Esophagus squamous epithelium (tissue), 5 donors: ENCODE results near the gene MADCAM1. TPM values are rescaled to one million over a fixed set of nuclear protein-coding genes. Genes with fewer than 3 reads are reported as not detected.

Source experiments
- DNase-seq: peaks from one replicate; lab custom pipeline; 2025; lab: John Stamatoyannopoulos, UW
- H3K27ac ChIP-seq, 4 donors: fragments of 200-600 bp; sonication (generic); one replicate each; pipeline ENCODE4 v1.5.1; 2016 to 2019; ENCODE audit warnings: mild to moderate bottlenecking in 1 of 4
- H3K27me3 ChIP-seq, 4 donors: fragments of 200-600 bp; sonication (generic); 1 replicate in 3 of 4; 2 replicates in 1 of 4; pipeline versions ENCODE4 v1.5.1 to v1.6.0; 2017 to 2021; ENCODE audit warnings: antibody characterized with exemption in 1 of 4
- H3K36me3 ChIP-seq, 3 donors: fragments of 200-600 bp; sonication (generic); one replicate each; pipeline ENCODE4 v1.5.1; 2016 to 2019
- H3K4me1 ChIP-seq, 3 donors: fragments of 200-600 bp; sonication (generic); one replicate each; pipeline ENCODE4 v1.5.1; 2017 to 2019
- H3K4me3 ChIP-seq, 4 donors: fragments of 200-600 bp; sonication (generic); 1 replicate in 3 of 4; 2 replicates in 1 of 4; pipeline ENCODE4 v1.5.1; 2016 to 2019; ENCODE audit warnings: mild to moderate bottlenecking in 2 of 4, moderate library complexity in 1 of 4
- H3K9me3 ChIP-seq, 3 donors: fragments of 200-600 bp; sonication (generic); one replicate each; pipeline ENCODE4 v1.5.1; 2016 to 2019
- POLR2A ChIP-seq, 4 donors: fragments of 450-650 bp; IDR thresholded peaks; one replicate each; pipeline ENCODE4 v1.6.1; 2017; ENCODE audit warnings: antibody characterized with exemption in 4 of 4, mild to moderate bottlenecking in 4 of 4, moderate library complexity in 3 of 4
- WGBS, 2 donors: methylation state at CpG; one replicate each; pipeline ENCODE4 v1.1.5; 2018; 5-methylcytosine and 5-hydroxymethylcytosine counted together
- intact Hi-C: fragments of 100-400 bp; cut with DNase I; formaldehyde crosslinking; loops from one replicate; pipeline ENCODE4 v1.15.0; 2022
- total RNA-seq, 4 donors: library from RNA; depleted of rRNA; stranded (reverse); fragments of >200 nt; gene quantifications; one replicate each; pipeline ENCODE4 v1.1.0, GENCODE V29; 2016
- TF ChIP-seq, protein P1 (sequence below), 6 experiments: fragments of 450-650 bp in 4 of 6; fragments of 200-600 bp in 2 of 6; sonication (generic) in 2 of 6; IDR thresholded peaks; one replicate each; pipeline ENCODE4 v1.5.1; 2016 to 2019; ENCODE audit warnings: antibody characterized with exemption in 6 of 6, mild to moderate bottlenecking in 4 of 6, moderate library complexity in 4 of 6
- donor health status: DM: yes; HTN: yes; CAD: no.

MADCAM1 gene
- total RNA-seq, 4 donors from 2014 or later, result 0.19 to 0.40 TPM; not detected in 2

DNA sequence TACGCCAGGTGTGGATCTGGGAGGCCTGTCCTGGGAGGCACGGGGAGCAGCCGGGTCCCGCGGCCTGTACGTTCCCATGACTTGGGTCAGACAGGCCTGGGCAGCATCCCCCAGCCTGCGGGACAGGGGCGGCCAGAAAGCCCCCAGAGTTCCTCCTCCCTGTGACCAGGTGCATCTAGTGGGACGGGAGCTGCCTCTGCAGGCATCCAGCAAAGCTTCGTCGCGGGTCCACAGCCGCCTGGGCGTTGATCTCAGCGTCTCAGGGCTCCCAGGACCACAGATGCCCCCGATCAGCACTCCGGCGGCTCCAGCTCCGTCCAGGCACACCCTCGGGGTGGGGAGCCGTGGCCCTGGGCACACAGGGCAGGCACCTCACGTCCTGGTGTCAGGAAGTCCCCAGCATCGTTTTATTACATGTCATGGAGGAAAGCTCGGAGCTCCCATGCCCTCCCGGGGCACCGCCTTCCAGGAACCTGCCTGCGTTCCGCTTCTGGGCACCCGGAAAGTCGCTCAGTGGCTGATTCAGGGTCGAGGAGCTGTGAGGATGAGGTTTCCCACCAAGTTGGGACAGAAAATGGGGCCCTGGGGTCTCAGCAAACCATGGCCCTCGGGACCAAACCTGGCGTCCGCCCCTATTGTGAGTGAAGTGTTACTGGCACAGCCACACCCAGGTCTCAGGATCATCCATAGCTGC is 46.0 kb downstream of the MADCAM1 start:
- H3K36me3 ChIP-seq, result peaks cover 6 to 51% (median 34%) of the 10 kb centered on the region in 3 donors
- no peak for DNase-seq
- no peak overlapping the region for H3K27ac ChIP-seq

DNA sequence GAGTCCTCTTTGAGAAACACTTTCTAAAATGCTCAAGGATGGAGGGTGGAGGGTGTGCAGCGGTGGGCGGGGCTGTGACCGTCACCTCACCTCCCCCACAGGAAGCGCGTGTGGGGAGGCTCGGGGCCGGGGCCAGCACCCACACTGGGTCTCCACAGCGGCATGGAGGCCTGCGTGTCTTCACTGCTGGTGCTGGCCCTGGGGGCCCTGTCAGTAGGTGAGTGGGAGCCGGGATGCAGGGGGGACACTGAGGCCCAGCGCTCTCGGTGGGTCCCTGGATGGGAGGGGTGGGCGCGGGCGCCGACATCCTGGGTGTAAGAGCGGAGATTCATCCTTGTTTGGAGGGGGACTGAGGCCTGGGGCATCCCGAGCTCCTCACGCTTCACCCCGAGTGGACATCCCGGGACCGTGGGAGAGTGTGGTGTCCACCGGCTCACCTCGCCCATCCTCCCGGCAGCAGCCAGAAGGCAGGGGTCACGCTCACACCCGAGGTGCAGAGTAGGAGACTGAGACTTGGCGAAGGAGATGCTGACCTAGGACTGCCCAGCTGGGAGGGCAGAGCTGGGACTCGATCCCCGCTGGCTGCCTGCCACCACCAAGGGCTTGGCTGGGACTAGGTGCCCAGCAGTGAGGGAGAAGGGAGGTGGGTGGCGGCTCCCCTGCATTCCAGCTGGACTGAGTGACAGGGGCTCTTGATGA is 47.8 kb downstream of the MADCAM1 start, which contains the start of gene GZMM:
GZMM (plus strand) TSS at position 144 of the 699 bp plus-strand sequence; CDS start at position 163, 19 bp downstream.
- Histone ChIP-seq H3K9me3 (no peaks in the 10 kb centered on the region), H3K36me3 (peaks cover 0 to 35% (median 25%) of the 10 kb centered on the region in 3 donors), H3K4me1 (peaks cover 0 to 4% (median 0%) of the 10 kb centered on the region in 3 donors), H3K27ac (no peak within 1 kb of the TSS), H3K27me3 (peaks cover 0 to 11% (median 0%) of the 10 kb centered on the region in 4 donors), H3K4me3 (peak within 1 kb of the TSS in 2 of 4 donors; percentile 21 to 26)
- intact Hi-C loops, result no loop called here
- 39 to 54% methylated on average over 7 to 16 of the region's 31 CpGs for WGBS, 2 donors
- no peak for TF ChIP-seq POLR2A (IDR thresholded peaks at IDR 0.05)
- TF ChIP-seq, protein P1, sequence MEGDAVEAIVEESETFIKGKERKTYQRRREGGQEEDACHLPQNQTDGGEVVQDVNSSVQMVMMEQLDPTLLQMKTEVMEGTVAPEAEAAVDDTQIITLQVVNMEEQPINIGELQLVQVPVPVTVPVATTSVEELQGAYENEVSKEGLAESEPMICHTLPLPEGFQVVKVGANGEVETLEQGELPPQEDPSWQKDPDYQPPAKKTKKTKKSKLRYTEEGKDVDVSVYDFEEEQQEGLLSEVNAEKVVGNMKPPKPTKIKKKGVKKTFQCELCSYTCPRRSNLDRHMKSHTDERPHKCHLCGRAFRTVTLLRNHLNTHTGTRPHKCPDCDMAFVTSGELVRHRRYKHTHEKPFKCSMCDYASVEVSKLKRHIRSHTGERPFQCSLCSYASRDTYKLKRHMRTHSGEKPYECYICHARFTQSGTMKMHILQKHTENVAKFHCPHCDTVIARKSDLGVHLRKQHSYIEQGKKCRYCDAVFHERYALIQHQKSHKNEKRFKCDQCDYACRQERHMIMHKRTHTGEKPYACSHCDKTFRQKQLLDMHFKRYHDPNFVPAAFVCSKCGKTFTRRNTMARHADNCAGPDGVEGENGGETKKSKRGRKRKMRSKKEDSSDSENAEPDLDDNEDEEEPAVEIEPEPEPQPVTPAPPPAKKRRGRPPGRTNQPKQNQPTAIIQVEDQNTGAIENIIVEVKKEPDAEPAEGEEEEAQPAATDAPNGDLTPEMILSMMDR (IDR thresholded peaks at IDR 0.05), result no peak
- no peak for DNase-seq

More for the DNA sequence above, 46.0 kb downstream of the MADCAM1 start:
- 98% methylated on average over 8 of the region's 34 CpGs; no CpG with 5 or more reads in 1 of the 2 donors for WGBS, 2 donors
- Histone ChIP-seq H3K4me3 (no peak overlapping the region), H3K4me1 (peaks cover 0 to 4% (median 0%) of the 10 kb centered on the region in 3 donors), H3K27me3 (no peaks in the 10 kb centered on the region), H3K9me3 (no peaks in the 10 kb centered on the region)
- TF ChIP-seq POLR2A (IDR thresholded peaks at IDR 0.05), result no peak
- TF ChIP-seq, protein P1 (IDR thresholded peaks at IDR 0.05), result no peak
- intact Hi-C loops, result no loop called here

DNA sequence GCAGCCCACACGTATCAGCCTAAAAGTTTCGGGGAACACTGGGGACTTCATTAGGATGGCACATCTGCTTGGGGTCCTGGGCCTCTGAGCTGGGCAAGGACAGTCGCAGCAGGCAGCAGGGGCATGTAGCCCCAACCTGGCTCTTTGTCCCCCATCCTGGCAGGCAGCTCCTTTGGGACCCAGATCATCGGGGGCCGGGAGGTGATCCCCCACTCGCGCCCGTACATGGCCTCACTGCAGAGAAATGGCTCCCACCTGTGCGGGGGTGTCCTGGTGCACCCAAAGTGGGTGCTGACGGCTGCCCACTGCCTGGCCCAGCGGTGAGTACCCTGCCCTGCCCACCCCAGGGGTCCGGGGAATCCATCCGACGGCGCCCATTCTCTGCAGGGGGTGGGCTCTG is 50.8 kb downstream of the MADCAM1 start:
- Histone ChIP-seq H3K36me3 (peaks cover 0 to 12% (median 5%) of the 10 kb centered on the region in 3 donors), H3K27ac (no peak overlapping the region), H3K4me3 (no peak overlapping the region), H3K27me3 (peaks cover 0 to 33% (median 0%) of the 10 kb centered on the region in 4 donors), H3K9me3 (no peaks in the 10 kb centered on the region), H3K4me1 (peaks cover 0 to 10% (median 0%) of the 10 kb centered on the region in 3 donors)
- 79 to 91% methylated on average over 3 of the region's 15 CpGs for WGBS, 2 donors
- DNase-seq, result no peak
- intact Hi-C loops, result no loop called here
- no peak for TF ChIP-seq POLR2A (IDR thresholded peaks at IDR 0.05)
- TF ChIP-seq, protein P1 (IDR thresholded peaks at IDR 0.05), result no peak

DNA sequence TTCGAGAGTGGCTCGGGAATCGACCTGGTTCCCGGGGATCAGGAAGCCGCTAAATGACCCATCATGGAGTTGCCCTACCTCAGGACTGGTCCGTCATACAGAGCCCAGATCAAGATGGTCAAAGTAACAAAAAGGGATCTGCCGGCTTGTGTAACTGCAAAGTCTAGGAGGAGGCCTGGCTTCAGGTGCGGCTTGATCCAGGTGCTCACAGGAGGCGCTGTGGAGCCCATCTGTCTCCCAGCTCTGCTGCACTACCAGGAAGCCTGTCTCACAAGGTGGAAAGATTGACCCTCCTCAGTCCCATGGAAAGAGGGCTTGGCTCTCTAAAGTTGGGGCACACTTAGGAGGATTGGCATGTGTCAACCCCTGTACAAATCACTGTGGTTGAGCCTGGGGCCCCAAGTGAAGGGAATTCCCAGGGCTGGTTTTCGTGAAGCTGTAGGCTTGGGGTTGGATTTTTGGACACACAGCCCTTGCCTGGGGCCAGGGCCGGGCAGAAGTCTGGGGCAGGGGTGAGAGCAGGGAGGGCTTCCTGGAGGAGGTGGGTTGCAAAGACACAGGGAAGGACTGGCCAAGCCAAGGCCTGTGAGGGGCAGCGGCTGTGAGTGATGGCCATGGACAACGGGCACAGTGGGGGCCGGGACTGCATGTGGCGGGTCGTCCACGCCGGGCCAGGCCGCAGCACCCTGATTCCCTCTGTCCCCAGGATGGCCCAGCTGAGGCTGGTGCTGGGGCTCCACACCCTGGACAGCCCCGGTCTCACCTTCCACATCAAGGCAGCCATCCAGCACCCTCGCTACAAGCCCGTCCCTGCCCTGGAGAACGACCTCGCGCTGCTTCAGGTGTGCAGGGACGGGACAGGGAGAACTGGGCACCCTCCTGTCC is 51.8 kb downstream of the MADCAM1 start:
- Histone ChIP-seq H3K27ac (no peak overlapping the region), H3K4me3 (no peak overlapping the region), H3K27me3 (peaks cover 0 to 40% (median 0%) of the 10 kb centered on the region in 4 donors), H3K9me3 (no peaks in the 10 kb centered on the region), H3K36me3 (peaks cover 0 to 3% (median 0%) of the 10 kb centered on the region in 3 donors), H3K4me1 (peaks cover 0 to 10% (median 0%) of the 10 kb centered on the region in 3 donors)
- 79% methylated on average over 7 to 17 of the region's 26 CpGs for WGBS, 2 donors
- intact Hi-C loops, result no loop called here
- no peak for DNase-seq
- TF ChIP-seq POLR2A (IDR thresholded peaks at IDR 0.05), result no peak
- TF ChIP-seq, protein P1 (IDR thresholded peaks at IDR 0.05), result no peak
